ENCODE measurements around the gene GRM4. TPM values are rescaled to one million over a fixed set of nuclear protein-coding genes. Genes with fewer than 3 reads are reported as not detected.

GRM4 gene
- total and polyA plus RNA-seq, 9 of the 15 experiments (the other 6 are each of a cell fraction or from before 2014, with no cell fraction given): 0.18 TPM; not detected in 8

GRCh38 chr6:34132486-34133185 is 13.3 kb downstream of the GRM4 start (continued):
- TF ChIP-seq NFE2L1 (tag; IDR thresholded peaks at IDR 0.05; ENCODE audit: borderline replicate concordance, low read depth) (no peak), MYNN (IDR thresholded peaks at IDR 0.05) (no peak), MYNN (CRISPR knock-in tag; IDR thresholded peaks at IDR 0.05) (peak; percentile 29; the same call in 1 of the 2 replicates), ZNF639 (CRISPR knock-in tag; conservative IDR thresholded peaks at IDR 0.05 in 1 of 2, IDR thresholded peaks at IDR 0.05 in 1 of 2) (no peak), STAG1 (CRISPR knock-in tag; IDR thresholded peaks at IDR 0.05; ENCODE audit: borderline replicate concordance) (peak; percentile 46; the same call in 1 of the 2 replicates), SRF (CRISPR knock-in tag; IDR thresholded peaks at IDR 0.05) (peak in 1 of 2 experiments; percentile 72; a peak in 1 of 4 replicates), ATF4 (CRISPR knock-in tag; IDR thresholded peaks at IDR 0.05) (no peak), DDX20 (tag; IDR thresholded peaks at IDR 0.05; ENCODE audit: low read depth) (no peak), TFAP4 (CRISPR knock-in tag; IDR thresholded peaks at IDR 0.05; ENCODE audit: borderline replicate concordance) (peak; percentile 65; the same call in 1 of the 2 replicates), ZNF766 (CRISPR knock-in tag; conservative IDR thresholded peaks at IDR 0.05) (peak; percentile 66; the same call in 1 of the 2 replicates), MYBL2 (IDR thresholded peaks at IDR 0.05; ENCODE audit: low read depth) (no peak), MYBL2 (CRISPR knock-in tag; IDR thresholded peaks at IDR 0.05; ENCODE audit: borderline replicate concordance) (peak; percentile 71; the same call in 1 of the 2 replicates), RCOR1 (IDR thresholded peaks at IDR 0.05; ENCODE audit: borderline replicate concordance in 1 of 2, low read depth in 2 of 2, low read length in 2 of 2) (peak in 1 of 2 experiments; percentile 76; a peak in 1 of 4 replicates), NR2C2 (CRISPR knock-in tag; IDR thresholded peaks at IDR 0.05) (peak; percentile 52; the same call in 1 of the 2 replicates), NR2C2 (tag; IDR thresholded peaks at IDR 0.05) (no peak)
